HepG2 (cell line): Measurements from ENCODE around the gene SH3PXD2A. TPM values are rescaled to one million over a fixed set of nuclear protein-coding genes. Genes with fewer than 3 reads are reported as not detected.
A peak's percentile ranks its signal among the peaks of the same experiment; 100 is the strongest.

Source experiments
- ARID2 ChIP-seq: sonication (generic); formaldehyde crosslinking; IDR thresholded peaks from 2 replicates; pipeline ENCODE4 v1.8.1; 2022; ENCODE audit warnings: mild to moderate bottlenecking, missing genetic modification reagents, borderline replicate concordance
- EP300 ChIP-seq, 3 experiments: sonication (generic) in 1 of 3; formaldehyde crosslinking in 1 of 3; IDR thresholded peaks; 2 replicates each; pipeline versions ENCODE4 v1.5.1 to v1.6.1; 2011 to 2020; ENCODE audit warnings: low read depth in 2 of 3, low read length in 2 of 3, borderline replicate concordance in 1 of 3, improper control_type of control experiment in 1 of 3, mild to moderate bottlenecking in 1 of 3, missing genetic modification reagents in 1 of 3, moderate library complexity in 1 of 3
- ETV5 ChIP-seq: IDR thresholded peaks from 2 replicates; pipeline ENCODE4 v1.6.1; 2018; ENCODE audit warnings: missing biosample characterization, missing genetic modification reagents, inconsistent platforms, borderline replicate concordance
- ETV6 ChIP-seq: sonication (generic); formaldehyde crosslinking; conservative IDR thresholded peaks from 2 replicates; pipeline ENCODE4 v1.4.0; 2020; ENCODE audit warnings: missing genetic modification reagents
- GRHL1 ChIP-seq: sonication (generic); formaldehyde crosslinking; conservative IDR thresholded peaks from 2 replicates; pipeline ENCODE4 v1.8.0; 2022; ENCODE audit warnings: missing genetic modification reagents
- LRRFIP1 ChIP-seq: sonication (generic); formaldehyde crosslinking; conservative IDR thresholded peaks from 2 replicates; pipeline ENCODE4 v1.4.0; 2020; ENCODE audit warnings: missing genetic modification reagents
- MIER2 ChIP-seq: IDR thresholded peaks from 2 replicates; pipeline ENCODE4 v1.6.1; 2016; ENCODE audit warnings: missing biosample characterization, missing genetic modification reagents
- NCOR1 ChIP-seq: fragments of 200-600 bp; sonication (generic); IDR thresholded peaks from 2 replicates; pipeline ENCODE4 v1.7.0; 2017; ENCODE audit warnings: antibody characterized with exemption, low read length, borderline replicate concordance
- NFATC3 ChIP-seq: sonication (generic); formaldehyde crosslinking; IDR thresholded peaks from 2 replicates; pipeline ENCODE4 v1.5.1; 2020; ENCODE audit warnings: mild to moderate bottlenecking, missing genetic modification reagents
- RARA ChIP-seq: IDR thresholded peaks from 2 replicates; pipeline ENCODE4 v1.6.1; 2016; ENCODE audit warnings: missing genetic modification reagents, missing compliant biosample characterization
- RFXAP ChIP-seq: sonication (generic); formaldehyde crosslinking; IDR thresholded peaks from 2 replicates; pipeline ENCODE4 v1.4.0; 2020; ENCODE audit warnings: missing genetic modification reagents, borderline replicate concordance
- STAT6 ChIP-seq: sonication (generic); formaldehyde crosslinking; IDR thresholded peaks from 2 replicates; pipeline ENCODE4 v1.4.0; 2020; ENCODE audit warnings: missing genetic modification reagents, mild to moderate bottlenecking, borderline replicate concordance
- ZBTB21 ChIP-seq: sonication (generic); formaldehyde crosslinking; IDR thresholded peaks from 2 replicates; pipeline ENCODE4 v1.4.0; 2020; ENCODE audit warnings: missing genetic modification reagents
- ZNF101 ChIP-seq: sonication (generic); formaldehyde crosslinking; IDR thresholded peaks from 2 replicates; pipeline ENCODE4 v1.4.0; 2020; ENCODE audit warnings: mild to moderate bottlenecking, low read depth, missing genetic modification reagents, borderline replicate concordance
- ZNF430 ChIP-seq: sonication (generic); formaldehyde crosslinking; IDR thresholded peaks from 2 replicates; pipeline ENCODE4 v1.9.0; 2021; ENCODE audit warnings: mild to moderate bottlenecking, missing genetic modification reagents
- ZNF746 ChIP-seq: sonication (generic); formaldehyde crosslinking; IDR thresholded peaks from 2 replicates; pipeline ENCODE4 v1.8.0; 2022; ENCODE audit warnings: mild to moderate bottlenecking, missing genetic modification reagents
- ZNF780A ChIP-seq: sonication (generic); formaldehyde crosslinking; IDR thresholded peaks from 2 replicates; pipeline ENCODE4 v1.8.0; 2022; ENCODE audit warnings: mild to moderate bottlenecking, missing genetic modification reagents, moderate library complexity
- ZNF784 ChIP-seq: sonication (generic); formaldehyde crosslinking; IDR thresholded peaks from 2 replicates; pipeline ENCODE4 v1.5.1; 2020; ENCODE audit warnings: missing genetic modification reagents, mild to moderate bottlenecking, borderline replicate concordance
- polyA plus RNA-seq, 8 experiments: library from polyadenylated mRNA; depleted of rRNA in 3 of 8; stranded (reverse) in 7 of 8; unstranded in 1 of 8; fragments of >200 nt; fragmentation: Illumina TruSeq in 4 of 8; extraction: Trizol in 4 of 8; gene quantifications; 2 replicates each; pipeline versions ENCODE4 v1.2.1 to v1.2.3, GENCODE V29; 2011 to 2016; ENCODE audit warnings: low read depth in 4 of 8, missing spikeins in 1 of 8, mixed read lengths in 1 of 8; ENCODE audit not compliant: insufficient read depth in 1 of 8
- total RNA-seq, 5 experiments: library from RNA; depleted of rRNA; stranded (reverse); fragments of >200 nt; fragmentation: Illumina TruSeq; extraction: Trizol; gene quantifications; 2 replicates each; pipeline ENCODE4 v1.2.3, GENCODE V29; 2016; ENCODE audit warnings: low read depth in 1 of 5
- TF ChIP-seq, protein P1 (sequence below): sonication (generic); formaldehyde crosslinking; IDR thresholded peaks from 2 replicates; pipeline ENCODE4 v1.4.0; 2020; ENCODE audit warnings: missing genetic modification reagents

The SH3PXD2A gene
- total and polyA plus RNA-seq, 2 of the 13 experiments (the other 11 are each of a cell fraction or from before 2014, with no cell fraction given): 11.1 to 11.3 TPM

DNA sequence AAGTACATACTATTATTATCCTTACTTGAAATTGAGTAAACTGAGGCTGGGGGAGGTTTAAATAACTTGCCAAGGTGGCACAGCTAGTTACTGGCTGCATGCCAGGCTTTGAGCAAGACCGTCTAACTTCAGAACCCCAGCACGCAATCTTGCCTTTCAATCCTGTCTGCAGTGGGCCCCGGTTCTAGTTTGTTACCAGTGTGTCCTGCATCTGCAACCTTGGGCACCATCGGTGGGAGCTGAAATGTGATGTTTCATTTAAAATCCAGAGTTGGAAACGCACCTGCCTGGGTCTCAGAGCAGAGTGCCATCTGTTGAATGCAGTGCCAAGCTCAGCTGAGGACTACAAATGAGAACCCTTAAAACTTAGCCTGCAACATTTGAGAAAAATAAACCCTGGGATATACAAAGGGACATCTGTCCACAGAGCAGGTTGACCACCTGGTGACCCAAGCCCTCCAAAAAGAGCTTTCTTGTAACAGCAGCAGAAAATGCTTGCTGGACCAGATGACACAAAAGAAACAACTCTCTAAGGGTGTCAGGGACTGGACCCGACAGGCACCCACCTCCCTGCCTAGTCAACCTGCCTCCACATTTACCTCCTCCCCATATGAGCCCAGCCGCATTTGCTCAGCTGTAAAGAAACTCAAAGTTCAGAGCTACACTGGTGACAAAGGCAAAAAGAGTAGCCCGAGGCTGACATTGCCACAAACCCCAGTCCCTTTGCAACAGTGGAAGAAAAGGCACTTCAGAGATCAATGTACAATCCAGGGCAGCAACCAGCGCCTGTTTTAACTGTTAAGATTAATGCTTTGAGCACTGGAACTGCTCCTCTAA, 1.7 kb downstream of the SH3PXD2A start (continued):
- TF ChIP-seq ZBTB21 (CRISPR knock-in tag): no peak
- no peak for TF ChIP-seq LRRFIP1 (CRISPR knock-in tag)
- 0 out of 2 replicates have a peak, but pooled peaks have one; percentile 28 for TF ChIP-seq MIER2 (CRISPR knock-in tag)
- no peak for TF ChIP-seq GRHL1 (CRISPR knock-in tag)
- TF ChIP-seq, protein P1, sequence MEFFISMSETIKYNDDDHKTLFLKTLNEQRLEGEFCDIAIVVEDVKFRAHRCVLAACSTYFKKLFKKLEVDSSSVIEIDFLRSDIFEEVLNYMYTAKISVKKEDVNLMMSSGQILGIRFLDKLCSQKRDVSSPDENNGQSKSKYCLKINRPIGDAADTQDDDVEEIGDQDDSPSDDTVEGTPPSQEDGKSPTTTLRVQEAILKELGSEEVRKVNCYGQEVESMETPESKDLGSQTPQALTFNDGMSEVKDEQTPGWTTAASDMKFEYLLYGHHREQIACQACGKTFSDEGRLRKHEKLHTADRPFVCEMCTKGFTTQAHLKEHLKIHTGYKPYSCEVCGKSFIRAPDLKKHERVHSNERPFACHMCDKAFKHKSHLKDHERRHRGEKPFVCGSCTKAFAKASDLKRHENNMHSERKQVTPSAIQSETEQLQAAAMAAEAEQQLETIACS (CRISPR knock-in tag): no peak
- no peak for TF ChIP-seq ZNF101 (CRISPR knock-in tag)
- no peak for TF ChIP-seq RFXAP
- no peak for TF ChIP-seq ARID2 (CRISPR knock-in tag)
- peak; percentile 35; the same call in 1 of the 2 replicates for TF ChIP-seq ZNF430 (CRISPR knock-in tag)
- TF ChIP-seq ZNF784 (CRISPR knock-in tag): no peak
- TF ChIP-seq RARA (CRISPR knock-in tag): no peak
- no peak; the same call in 1 of the 2 replicates for TF ChIP-seq ZNF746 (CRISPR knock-in tag)
- TF ChIP-seq ZNF780A (CRISPR knock-in tag): peak; percentile 98
- TF ChIP-seq STAT6: no peak
- TF ChIP-seq NFATC3 (CRISPR knock-in tag): no peak
- no peak for TF ChIP-seq NCOR1
- no peak for TF ChIP-seq ETV5
- no peak for TF ChIP-seq EP300 (IDR thresholded peaks at IDR 0.05; ENCODE audit: low read depth in 2 of 2, low read length in 2 of 2)
- no peak for TF ChIP-seq EP300 (CRISPR knock-in tag; IDR thresholded peaks at IDR 0.05; ENCODE audit: borderline replicate concordance)
- TF ChIP-seq ETV6: no peak
